Measurements from ENCODE around the gene SNRPD3.

SNRPD3 gene

GRCh38 chr22:24576778-24577177 lies 21.0 kb downstream of the SNRPD3 start:
- DNase-seq, result no peak

- no peak for DNase-seq
These were observed 22.8 kb downstream of the SNRPD3 start for GRCh38 chr22:24578355-24579257.

- DNase-seq, result no peak
These were observed 23.4 kb downstream of the SNRPD3 start for GRCh38 chr22:24579258-24579601.

- no peak for DNase-seq
These were observed 24.5 kb downstream of the SNRPD3 start for GRCh38 chr22:24580276-24580675.

- DNase-seq, result no peak
These were observed 26.4 kb downstream of the SNRPD3 start for GRCh38 chr22:24582056-24582814.

GRCh38 chr22:24583221-24584165 lies 27.7 kb downstream of the SNRPD3 start:
- DNase-seq, result no peak

GRCh38 chr22:24584166-24584790 lies 28.5 kb downstream of the SNRPD3 start:
- no peak for DNase-seq

- no peak for DNase-seq
These were observed 29.1 kb downstream of the SNRPD3 start for GRCh38 chr22:24584871-24585411.

GRCh38 chr22:24585461-24585860 lies 29.7 kb downstream of the SNRPD3 start:
- DNase-seq, result no peak

GRCh38 chr22:24585927-24586546 lies 30.2 kb downstream of the SNRPD3 start:
- no peak for DNase-seq

GRCh38 chr22:24587251-24587650 lies 31.5 kb downstream of the SNRPD3 start:
- no peak for DNase-seq

GRCh38 chr22:24587948-24588347 lies 32.1 kb downstream of the SNRPD3 start:
- DNase-seq, result no peak

- no peak for DNase-seq
These were observed 32.6 kb downstream of the SNRPD3 start for GRCh38 chr22:24588381-24588756.

GRCh38 chr22:24588757-24589481 lies 33.1 kb downstream of the SNRPD3 start:
- no peak for DNase-seq

- no peak for DNase-seq
These were observed 33.8 kb downstream of the SNRPD3 start for GRCh38 chr22:24589518-24590030.

- DNase-seq, result no peak
These were observed 34.9 kb downstream of the SNRPD3 start for GRCh38 chr22:24590596-24591173.

GRCh38 chr22:24591286-24591830 lies 35.6 kb downstream of the SNRPD3 start:
- no peak for DNase-seq

- DNase-seq, result no peak
These were observed 36.5 kb downstream of the SNRPD3 start for GRCh38 chr22:24592058-24592850.

- DNase-seq, result no peak
These were observed 37.2 kb downstream of the SNRPD3 start, which contains the start of gene LRRC75B for GRCh38 chr22:24592851-24593558. LRRC75B (minus strand) TSS chr22:24593073; CDS start chr22:24593039, 34 bp downstream.
